HEK293 (cell line): ENCODE results near the gene FRY.

Source experiments
- CTCF ChIA-PET: fragments of 350-600 bp; formaldehyde crosslinking; extraction: SDS; loops from one replicate; lab custom pipeline; 2021; ENCODE audit warnings: antibody characterized with exemption; lab: Yijun Ruan, JAX
- POLR2A ChIA-PET: fragments of 300-600 bp; formaldehyde crosslinking; extraction: SDS; loops from one replicate; lab custom pipeline; 2020; ENCODE audit warnings: antibody characterized with exemption, inconsistent platforms; lab: Yijun Ruan, JAX
- H3K27ac ChIP-seq: fragments of 200-500 bp; sonication (Bioruptor generic); 2 replicates; pipeline ENCODE4 v1.5.1; 2014; ENCODE audit warnings: low read depth, low read length, control low read depth, inconsistent platforms; ENCODE audit errors: extremely low read depth
- H3K36me3 ChIP-seq, 2 experiments: fragments of 200-500 bp in 1 of 2; sonication (Bioruptor generic) in 1 of 2; 1 replicate in 1 of 2; 2 replicates in 1 of 2; pipeline ENCODE4 v1.5.1; 2014 to 2017; ENCODE audit warnings: inconsistent platforms in 2 of 2, low read length in 2 of 2; ENCODE audit not compliant: control insufficient read depth in 2 of 2, insufficient read depth in 1 of 2
- H3K4me1 ChIP-seq: fragments of 200-500 bp; sonication (Bioruptor generic); 2 replicates; pipeline ENCODE4 v1.5.1; 2014; ENCODE audit warnings: mild to moderate bottlenecking, low read length, inconsistent platforms; ENCODE audit not compliant: control insufficient read depth, insufficient read depth
- H3K4me3 ChIP-seq: 2 replicates; pipeline ENCODE4 v1.5.1; 2011; ENCODE audit warnings: low read depth, mild to moderate bottlenecking, control low read depth, low read length, moderate library complexity
- H3K9me3 ChIP-seq: fragments of 200-500 bp; sonication (Bioruptor generic); 2 replicates; pipeline ENCODE4 v1.5.1; 2014; ENCODE audit warnings: low read depth, low read length, inconsistent platforms; ENCODE audit not compliant: control insufficient read depth, insufficient read depth
- ELK4 ChIP-seq: IDR thresholded peaks from 2 replicates; pipeline ENCODE4 v1.6.1; 2011; ENCODE audit warnings: mild to moderate bottlenecking, low read depth, low read length, borderline replicate concordance
- RBAK ChIP-seq: fragments of 450-650 bp; formaldehyde crosslinking; IDR thresholded peaks from 2 replicates; pipeline ENCODE4 v1.5.1; 2016; ENCODE audit warnings: missing biosample characterization, missing genetic modification characterization
- ZBTB20 ChIP-seq: fragments of 450-650 bp; formaldehyde crosslinking; IDR thresholded peaks from 2 replicates; pipeline ENCODE4 v1.5.1; 2016; ENCODE audit warnings: missing biosample characterization, missing genetic modification characterization
- ZBTB49 ChIP-seq: fragments of 450-650 bp; formaldehyde crosslinking; IDR thresholded peaks from 2 replicates; pipeline ENCODE4 v1.5.1; 2016; ENCODE audit warnings: missing biosample characterization, missing genetic modification characterization, low read depth
- ZNF175 ChIP-seq: fragments of 450-650 bp; formaldehyde crosslinking; IDR thresholded peaks from 2 replicates; pipeline ENCODE4 v1.5.1; 2016; ENCODE audit warnings: missing biosample characterization, missing genetic modification characterization
- ZNF311 ChIP-seq: fragments of 450-650 bp; formaldehyde crosslinking; IDR thresholded peaks from 2 replicates; pipeline ENCODE4 v1.5.1; 2017; ENCODE audit warnings: missing biosample characterization, missing genetic modification characterization, borderline replicate concordance
- ZNF350 ChIP-seq: fragments of 450-650 bp; formaldehyde crosslinking; IDR thresholded peaks from 2 replicates; pipeline ENCODE4 v1.5.0; 2017; ENCODE audit warnings: missing biosample characterization, mild to moderate bottlenecking, missing genetic modification characterization
- ZNF37A ChIP-seq: fragments of 450-650 bp; IDR thresholded peaks from 2 replicates; pipeline ENCODE4 v1.5.1; 2018; ENCODE audit warnings: missing biosample characterization, missing genetic modification characterization
- ZNF433 ChIP-seq: fragments of 450-650 bp; formaldehyde crosslinking; IDR thresholded peaks from 2 replicates; pipeline ENCODE4 v1.5.1; 2016; ENCODE audit warnings: missing biosample characterization, missing genetic modification characterization, low read depth
- ZNF473 ChIP-seq: fragments of 450-650 bp; formaldehyde crosslinking; IDR thresholded peaks from 2 replicates; pipeline ENCODE4 v1.5.1; 2017; ENCODE audit warnings: missing biosample characterization, missing genetic modification characterization
- ZNF48 ChIP-seq: fragments of 450-650 bp; formaldehyde crosslinking; IDR thresholded peaks from 2 replicates; pipeline ENCODE4 v1.5.1; 2016; ENCODE audit warnings: missing biosample characterization, missing genetic modification characterization
- ZNF514 ChIP-seq: fragments of 450-650 bp; formaldehyde crosslinking; IDR thresholded peaks from 2 replicates; pipeline ENCODE4 v1.5.1; 2016; ENCODE audit warnings: missing biosample characterization, missing genetic modification characterization
- ZNF521 ChIP-seq: fragments of 450-650 bp; formaldehyde crosslinking; IDR thresholded peaks from 2 replicates; pipeline ENCODE4 v1.5.1; 2017; ENCODE audit warnings: missing biosample characterization, mild to moderate bottlenecking, missing genetic modification characterization
- ZNF561 ChIP-seq: fragments of 450-650 bp; IDR thresholded peaks from 2 replicates; pipeline ENCODE4 v1.5.1; 2018; ENCODE audit warnings: missing biosample characterization, missing genetic modification characterization, borderline replicate concordance
- ZNF600 ChIP-seq: fragments of 450-650 bp; formaldehyde crosslinking; IDR thresholded peaks from 2 replicates; pipeline ENCODE4 v1.5.1; 2016; ENCODE audit warnings: missing biosample characterization, missing genetic modification characterization
- ZNF626 ChIP-seq: fragments of 450-650 bp; sonication (Bioruptor Pico); formaldehyde crosslinking; IDR thresholded peaks from 2 replicates; pipeline ENCODE4 v1.5.1; 2018; ENCODE audit warnings: missing biosample characterization, missing genetic modification characterization, inconsistent platforms
- ZNF677 ChIP-seq: fragments of 450-650 bp; IDR thresholded peaks from 2 replicates; pipeline ENCODE4 v1.5.0; 2018; ENCODE audit warnings: missing biosample characterization, mild to moderate bottlenecking, missing genetic modification characterization, moderate library complexity
- ZNF692 ChIP-seq: fragments of 450-650 bp; formaldehyde crosslinking; IDR thresholded peaks from 2 replicates; pipeline ENCODE4 v1.5.1; 2016; ENCODE audit warnings: missing biosample characterization, missing genetic modification characterization
- ZNF76 ChIP-seq: fragments of 450-650 bp; formaldehyde crosslinking; IDR thresholded peaks from 2 replicates; pipeline ENCODE4; 2016; ENCODE audit warnings: low read depth, missing biosample characterization, missing genetic modification characterization, borderline replicate concordance
- ZNF768 ChIP-seq: fragments of 450-650 bp; formaldehyde crosslinking; IDR thresholded peaks from 2 replicates; pipeline ENCODE4 v1.5.1; 2018; ENCODE audit warnings: missing biosample characterization, mild to moderate bottlenecking, missing genetic modification characterization
- ZNF843 ChIP-seq: fragments of 450-650 bp; formaldehyde crosslinking; IDR thresholded peaks from 2 replicates; pipeline ENCODE4 v1.5.1; 2016; ENCODE audit warnings: missing biosample characterization, missing genetic modification characterization
- TF ChIP-seq, protein P1 (sequence below): fragments of 450-650 bp; formaldehyde crosslinking; IDR thresholded peaks from 2 replicates; pipeline ENCODE4 v1.5.1; 2016; ENCODE audit warnings: missing biosample characterization, missing genetic modification characterization

FRY gene

DNA sequence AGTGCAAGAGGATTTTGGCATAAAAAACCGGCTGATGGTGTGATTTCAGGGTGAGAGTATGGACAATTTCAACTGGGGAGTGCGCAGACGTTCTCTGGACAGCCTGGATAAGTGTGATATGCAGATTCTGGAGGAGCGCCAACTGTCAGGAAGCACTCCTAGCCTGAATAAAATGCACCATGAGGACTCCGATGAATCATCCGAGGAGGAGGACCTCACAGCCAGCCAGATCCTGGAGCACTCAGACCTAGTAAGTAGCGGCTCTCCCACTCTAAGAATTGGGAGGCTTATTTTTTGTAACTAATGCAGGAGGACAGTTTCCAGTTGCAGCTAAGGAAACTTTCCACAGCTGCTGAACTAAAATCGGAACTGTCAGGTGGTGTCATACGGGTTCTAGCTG lies 230.0 kb downstream of the FRY start:
- Histone ChIP-seq H3K4me1 (no peaks in the 10 kb centered on the region), H3K36me3 (no peaks in the 10 kb centered on the region), H3K4me3 (no peak overlapping the region), H3K27ac (no peak overlapping the region), H3K9me3 (no peaks in the 10 kb centered on the region)
- TF ChIP-seq ZNF48 (tag by site-specific recombination) (no peak), ZNF561 (tag by site-specific recombination) (no peak), RBAK (tag by site-specific recombination) (no peak), ZNF175 (no peak)
- ChIA-PET POLR2A (interaction anchor here (1.0 kb wide), 1 partner anchor 54 kb away, joined by 3 read pairs; the partner anchor contains the start of genes BRCA2 and ZAR1L), CTCF (interaction anchor here (0.9 to 1.6 kb wide), 2 partner anchors 16 kb away, joined by 3 to 4 read pairs; no protein-coding TSS in a partner anchor)

DNA sequence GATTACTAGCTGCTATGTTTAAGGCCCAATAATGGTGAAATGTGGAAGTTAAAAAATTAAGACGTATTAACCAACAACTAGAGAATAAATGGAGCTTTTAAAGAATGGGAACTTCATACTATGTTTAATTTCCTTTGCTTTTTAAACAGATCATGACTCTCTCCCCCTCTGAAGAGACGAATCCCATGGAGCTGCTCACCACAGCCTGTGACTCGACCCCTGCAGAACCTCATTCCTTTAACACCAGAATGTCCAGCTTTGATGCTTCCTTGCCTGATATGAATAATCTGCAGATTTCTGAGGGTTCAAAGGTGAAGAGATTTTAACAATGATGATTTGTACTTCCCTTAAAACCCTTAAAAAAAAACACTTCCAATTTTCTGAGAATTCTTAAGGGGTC lies 230.6 kb downstream of the FRY start:
- POLR2A ChIA-PET: no interaction called here
- Histone ChIP-seq H3K36me3 (no peaks in the 10 kb centered on the region), H3K9me3 (no peaks in the 10 kb centered on the region), H3K4me1 (no peaks in the 10 kb centered on the region), H3K4me3 (no peak overlapping the region), H3K27ac (no peak overlapping the region)
- TF ChIP-seq ZNF692 (tag by site-specific recombination): no peak
- TF ChIP-seq RBAK (tag by site-specific recombination): no peak
- no peak for TF ChIP-seq ZNF768 (tag by site-specific recombination)
- TF ChIP-seq ZNF37A (tag by site-specific recombination): no peak
- TF ChIP-seq ZNF473: no peak
- no peak for TF ChIP-seq ZNF514 (tag by site-specific recombination)
- TF ChIP-seq ZNF433 (tag by site-specific recombination): no peak
- TF ChIP-seq ZNF600 (tag by site-specific recombination): no peak
- no peak for TF ChIP-seq ZBTB49 (tag by site-specific recombination)
- TF ChIP-seq ZNF48 (tag by site-specific recombination): no peak
- TF ChIP-seq ZNF677 (tag by site-specific recombination): no peak
- no peak for TF ChIP-seq ZNF350 (tag by site-specific recombination)
- no peak for TF ChIP-seq ZBTB20 (tag by site-specific recombination)
- TF ChIP-seq ZNF76 (tag by site-specific recombination): no peak
- TF ChIP-seq ZNF626 (tag by site-specific recombination): no peak
- TF ChIP-seq ELK4: no peak
- no peak for TF ChIP-seq ZNF843 (tag by site-specific recombination)
- TF ChIP-seq ZNF311: no peak
- TF ChIP-seq ZNF521 (tag by site-specific recombination): no peak
- TF ChIP-seq, protein P1, sequence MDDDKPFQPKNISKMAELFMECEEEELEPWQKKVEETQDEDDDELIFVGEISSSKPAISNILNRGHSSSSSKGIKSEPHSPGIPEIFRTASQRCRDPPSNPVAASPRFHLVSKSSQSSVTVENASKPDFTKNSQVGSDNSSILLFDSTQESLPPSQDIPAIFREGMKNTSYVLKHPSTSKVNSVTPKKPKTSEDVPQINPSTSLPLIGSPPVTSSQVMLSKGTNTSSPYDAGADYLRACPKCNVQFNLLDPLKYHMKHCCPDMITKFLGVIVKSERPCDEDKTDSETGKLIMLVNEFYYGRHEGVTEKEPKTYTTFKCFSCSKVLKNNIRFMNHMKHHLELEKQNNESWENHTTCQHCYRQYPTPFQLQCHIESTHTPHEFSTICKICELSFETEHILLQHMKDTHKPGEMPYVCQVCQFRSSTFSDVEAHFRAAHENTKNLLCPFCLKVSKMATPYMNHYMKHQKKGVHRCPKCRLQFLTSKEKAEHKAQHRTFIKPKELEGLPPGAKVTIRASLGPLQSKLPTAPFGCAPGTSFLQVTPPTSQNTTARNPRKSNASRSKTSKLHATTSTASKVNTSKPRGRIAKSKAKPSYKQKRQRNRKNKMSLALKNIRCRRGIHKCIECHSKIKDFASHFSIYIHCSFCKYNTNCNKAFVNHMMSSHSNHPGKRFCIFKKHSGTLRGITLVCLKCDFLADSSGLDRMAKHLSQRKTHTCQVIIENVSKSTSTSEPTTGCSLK (tag by site-specific recombination): no peak
- CTCF ChIA-PET: interaction anchor here (0.9 kb wide), 1 partner anchor 16 kb away, joined by 3 read pairs; no protein-coding TSS in a partner anchor
